Measurements from ENCODE around the gene ATP9A. TPM values are rescaled to one million over a fixed set of nuclear protein-coding genes. Genes with fewer than 3 reads are reported as not detected.
"Not testable (repeated sequence)": the region's sequence is repeated elsewhere in the genome, so short reads cannot be mapped to it uniquely, and the experiment has no call there.

Gene ATP9A
- total RNA-seq, 6 experiments from 2014 or later: 10.5 to 17.4 (median 13.0) TPM

GRCh38 chr20:51790256-51790655 lies 22.1 kb upstream of the ATP9A start:
- DNase-seq: no peak
- intact Hi-C loops (cut with DNase I): no loop called here
- TF ChIP-seq POLR2A (IDR thresholded peaks at IDR 0.05): no peak
- TF ChIP-seq, protein P1, sequence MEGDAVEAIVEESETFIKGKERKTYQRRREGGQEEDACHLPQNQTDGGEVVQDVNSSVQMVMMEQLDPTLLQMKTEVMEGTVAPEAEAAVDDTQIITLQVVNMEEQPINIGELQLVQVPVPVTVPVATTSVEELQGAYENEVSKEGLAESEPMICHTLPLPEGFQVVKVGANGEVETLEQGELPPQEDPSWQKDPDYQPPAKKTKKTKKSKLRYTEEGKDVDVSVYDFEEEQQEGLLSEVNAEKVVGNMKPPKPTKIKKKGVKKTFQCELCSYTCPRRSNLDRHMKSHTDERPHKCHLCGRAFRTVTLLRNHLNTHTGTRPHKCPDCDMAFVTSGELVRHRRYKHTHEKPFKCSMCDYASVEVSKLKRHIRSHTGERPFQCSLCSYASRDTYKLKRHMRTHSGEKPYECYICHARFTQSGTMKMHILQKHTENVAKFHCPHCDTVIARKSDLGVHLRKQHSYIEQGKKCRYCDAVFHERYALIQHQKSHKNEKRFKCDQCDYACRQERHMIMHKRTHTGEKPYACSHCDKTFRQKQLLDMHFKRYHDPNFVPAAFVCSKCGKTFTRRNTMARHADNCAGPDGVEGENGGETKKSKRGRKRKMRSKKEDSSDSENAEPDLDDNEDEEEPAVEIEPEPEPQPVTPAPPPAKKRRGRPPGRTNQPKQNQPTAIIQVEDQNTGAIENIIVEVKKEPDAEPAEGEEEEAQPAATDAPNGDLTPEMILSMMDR (IDR thresholded peaks at IDR 0.05): no peak
- Histone ChIP-seq H3K27me3 (no peaks in the 10 kb centered on the region), H3K4me1 (no peaks in the 10 kb centered on the region), H3K36me3 (no peaks in the 10 kb centered on the region), H3K27ac (no peak overlapping the region), H3K4me3 (no peak overlapping the region), H3K9me3 (no peaks in the 10 kb centered on the region)
- no peak for ATAC-seq
- 84% methylated on average over 4 of the region's 17 CpGs for WGBS (ENCODE audit: insufficient coverage, low coverage, low lambda C conversion rate, missing lambda C conversion rate)

DNA sequence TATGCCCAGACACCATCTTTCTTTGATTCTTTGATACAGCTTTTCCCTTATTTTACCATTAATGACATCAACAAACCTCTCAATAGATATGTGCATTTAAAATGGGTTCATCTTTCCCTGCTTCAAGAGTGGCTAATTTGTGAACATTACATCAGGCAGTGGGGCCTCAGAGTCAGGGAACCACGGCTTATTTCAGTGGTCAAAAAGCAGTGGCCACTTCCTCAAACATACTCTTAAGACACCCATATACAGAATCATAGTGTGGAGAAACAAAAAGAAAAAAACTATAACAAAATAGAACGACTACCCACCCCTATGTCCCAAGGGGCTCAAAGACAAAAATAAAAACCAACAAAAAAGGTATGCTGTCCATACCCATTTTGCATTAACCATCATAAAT lies 21.2 kb upstream of the ATP9A start:
- Histone ChIP-seq H3K4me3 (no peak overlapping the region), H3K4me1 (no peaks in the 10 kb centered on the region), H3K9me3 (no peaks in the 10 kb centered on the region), H3K36me3 (no peaks in the 10 kb centered on the region), H3K27ac (no peak overlapping the region), H3K27me3 (no peaks in the 10 kb centered on the region)
- intact Hi-C loops (cut with DNase I): no loop called here
- DNase-seq: no peak
- WGBS (ENCODE audit: insufficient coverage, low coverage, low lambda C conversion rate, missing lambda C conversion rate): 60% methylated on average over 2 of the region's 2 CpGs
- TF ChIP-seq, protein P1 (IDR thresholded peaks at IDR 0.05): no peak
- TF ChIP-seq POLR2A (IDR thresholded peaks at IDR 0.05): no peak
- ATAC-seq: no peak

DNA sequence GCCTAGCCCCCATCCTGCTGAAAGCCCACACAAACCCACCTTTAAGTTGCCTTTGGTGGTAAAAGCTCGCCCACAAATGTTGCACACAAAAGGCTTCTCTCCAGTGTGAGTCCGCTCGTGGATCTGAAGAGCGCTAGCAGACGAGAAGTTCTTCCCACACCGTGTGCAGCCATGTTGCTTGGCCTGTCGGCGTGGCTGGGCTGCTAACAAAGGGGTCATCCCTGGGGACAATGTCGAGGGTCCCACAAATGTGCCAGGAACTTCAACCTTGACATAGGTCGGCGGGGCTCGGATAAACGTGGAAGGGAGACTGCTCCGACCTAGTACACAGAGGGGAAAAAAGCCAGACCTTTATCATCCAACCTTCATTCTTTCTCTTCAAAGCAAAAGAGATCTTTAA lies 20.6 kb upstream of the ATP9A start:
- no peaks in the 10 kb centered on the region for H3K27me3 ChIP-seq
- no peaks in the 10 kb centered on the region for H3K9me3 ChIP-seq
- H3K4me3 ChIP-seq: no peak overlapping the region
- WGBS (ENCODE audit: insufficient coverage, low coverage, low lambda C conversion rate, missing lambda C conversion rate): 79% methylated on average over 11 of the region's 14 CpGs
- intact Hi-C loops (cut with DNase I): no loop called here
- H3K36me3 ChIP-seq: no peaks in the 10 kb centered on the region
- no peak for ATAC-seq
- H3K27ac ChIP-seq: no peak overlapping the region
- DNase-seq: no peak
- H3K4me1 ChIP-seq: no peaks in the 10 kb centered on the region
- TF ChIP-seq POLR2A (IDR thresholded peaks at IDR 0.05): no peak
- TF ChIP-seq, protein P1 (IDR thresholded peaks at IDR 0.05): no peak

DNA sequence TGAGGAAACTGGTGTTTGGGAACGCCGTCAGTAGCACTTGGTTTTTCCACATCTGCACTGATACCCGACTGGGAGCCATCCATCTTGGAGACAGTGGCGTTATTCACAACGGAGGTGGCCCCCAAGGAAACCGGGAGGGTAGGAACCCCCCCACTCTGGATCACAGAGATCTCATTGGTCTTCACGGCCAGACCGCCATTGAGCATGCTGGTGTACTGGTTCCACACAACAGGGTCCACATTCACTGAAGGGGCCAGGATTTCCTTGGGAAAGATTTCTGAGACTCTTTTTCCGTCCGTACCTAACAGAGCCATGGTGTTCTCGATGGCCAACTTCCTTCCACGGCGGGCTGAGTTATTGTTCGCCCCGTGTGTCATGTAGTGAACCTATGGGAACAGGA lies 16.1 kb upstream of the ATP9A start:
- no peak overlapping the region for H3K27ac ChIP-seq
- H3K27me3 ChIP-seq: no peaks in the 10 kb centered on the region
- H3K9me3 ChIP-seq: no peaks in the 10 kb centered on the region
- TF ChIP-seq, protein P1 (IDR thresholded peaks at IDR 0.05): no peak
- no peak for TF ChIP-seq POLR2A (IDR thresholded peaks at IDR 0.05)
- 84% methylated on average over 6 of the region's 15 CpGs for WGBS (ENCODE audit: insufficient coverage, low coverage, low lambda C conversion rate, missing lambda C conversion rate)
- intact Hi-C loops (cut with DNase I): no loop called here
- H3K4me3 ChIP-seq: no peak overlapping the region
- no peaks in the 10 kb centered on the region for H3K36me3 ChIP-seq
- H3K4me1 ChIP-seq: no peaks in the 10 kb centered on the region
- ATAC-seq (no peak), DNase-seq (no peak)

- H3K36me3 ChIP-seq: not testable (repeated sequence)
- WGBS (ENCODE audit: insufficient coverage, low coverage, low lambda C conversion rate, missing lambda C conversion rate): 66% methylated on average over 2 of the region's 4 CpGs
Observed at GRCh38 chr20:51778229-51778759, 10.1 kb upstream of the ATP9A start.

More at GRCh38 chr20:51778229-51778759, 10.1 kb upstream of the ATP9A start:
- intact Hi-C loops (cut with DNase I); H3K9me3 ChIP-seq; H3K27ac ChIP-seq; DNase-seq; H3K4me1 ChIP-seq; ATAC-seq; H3K4me3 ChIP-seq; H3K27me3 ChIP-seq: not testable (repeated sequence)

Measured in right lobe of liver (tissue), 6 donors.